Lower leg skin (tissue), 4 donors: ENCODE results near the gene PAK4. TPM values are rescaled to one million over a fixed set of nuclear protein-coding genes. Genes with fewer than 3 reads are reported as not detected.

Source experiments
- DNase-seq, 2 donors: peaks; one replicate each; pipeline ENCODE4 v3.0.0-alpha.2; 2019; ENCODE audit warnings: low spot score in 2 of 2
- H3K4me3 ChIP-seq: fragments of 200-600 bp; sonication (generic); 2 replicates; pipeline ENCODE4 v1.5.1; 2017; ENCODE audit warnings: mild to moderate bottlenecking, low read depth; ENCODE audit not compliant: poor library complexity, severe bottlenecking
- POLR2A ChIP-seq, 2 donors: fragments of 450-650 bp; IDR thresholded peaks; one replicate each; pipeline ENCODE4 v1.6.1; 2016 to 2017; ENCODE audit warnings: antibody characterized with exemption in 2 of 2, mild to moderate bottlenecking in 1 of 2, moderate library complexity in 1 of 2
- WGBS, 2 donors: methylation state at CpG; one replicate each; pipeline ENCODE4 v1.1.5; 2018; 5-methylcytosine and 5-hydroxymethylcytosine counted together
- intact Hi-C: fragments of 100-400 bp; cut with DNase I; formaldehyde crosslinking; loops from one replicate; pipeline ENCODE4 v1.15.0; 2023; ENCODE audit warnings: low total_unique reads
- total RNA-seq, 4 donors: library from RNA; depleted of rRNA; stranded (reverse); fragments of >200 nt; gene quantifications; one replicate each; pipeline ENCODE4 v1.1.0, GENCODE V29; 2016
- TF ChIP-seq, protein P1 (sequence below), 3 donors: fragments of 450-650 bp; IDR thresholded peaks; one replicate each; pipeline ENCODE4 v1.5.1; 2016; ENCODE audit warnings: antibody characterized with exemption in 3 of 3, mild to moderate bottlenecking in 3 of 3, moderate library complexity in 2 of 3

PAK4 gene
- total RNA-seq, 4 donors from 2014 or later, result 30.9 to 65.7 (median 40.1) TPM

GRCh38 chr19:39194832-39195542, 69.4 kb downstream of the PAK4 start:
- 44 to 46% methylated on average over 9 of the region's 9 CpGs for WGBS, 2 donors
- intact Hi-C loops, result no loop called here
- DNase-seq, result no peak
- no peak for TF ChIP-seq POLR2A (IDR thresholded peaks at IDR 0.05)
- TF ChIP-seq, protein P1, sequence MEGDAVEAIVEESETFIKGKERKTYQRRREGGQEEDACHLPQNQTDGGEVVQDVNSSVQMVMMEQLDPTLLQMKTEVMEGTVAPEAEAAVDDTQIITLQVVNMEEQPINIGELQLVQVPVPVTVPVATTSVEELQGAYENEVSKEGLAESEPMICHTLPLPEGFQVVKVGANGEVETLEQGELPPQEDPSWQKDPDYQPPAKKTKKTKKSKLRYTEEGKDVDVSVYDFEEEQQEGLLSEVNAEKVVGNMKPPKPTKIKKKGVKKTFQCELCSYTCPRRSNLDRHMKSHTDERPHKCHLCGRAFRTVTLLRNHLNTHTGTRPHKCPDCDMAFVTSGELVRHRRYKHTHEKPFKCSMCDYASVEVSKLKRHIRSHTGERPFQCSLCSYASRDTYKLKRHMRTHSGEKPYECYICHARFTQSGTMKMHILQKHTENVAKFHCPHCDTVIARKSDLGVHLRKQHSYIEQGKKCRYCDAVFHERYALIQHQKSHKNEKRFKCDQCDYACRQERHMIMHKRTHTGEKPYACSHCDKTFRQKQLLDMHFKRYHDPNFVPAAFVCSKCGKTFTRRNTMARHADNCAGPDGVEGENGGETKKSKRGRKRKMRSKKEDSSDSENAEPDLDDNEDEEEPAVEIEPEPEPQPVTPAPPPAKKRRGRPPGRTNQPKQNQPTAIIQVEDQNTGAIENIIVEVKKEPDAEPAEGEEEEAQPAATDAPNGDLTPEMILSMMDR (IDR thresholded peaks at IDR 0.05), result no peak
- no peak overlapping the region for H3K4me3 ChIP-seq

DNA sequence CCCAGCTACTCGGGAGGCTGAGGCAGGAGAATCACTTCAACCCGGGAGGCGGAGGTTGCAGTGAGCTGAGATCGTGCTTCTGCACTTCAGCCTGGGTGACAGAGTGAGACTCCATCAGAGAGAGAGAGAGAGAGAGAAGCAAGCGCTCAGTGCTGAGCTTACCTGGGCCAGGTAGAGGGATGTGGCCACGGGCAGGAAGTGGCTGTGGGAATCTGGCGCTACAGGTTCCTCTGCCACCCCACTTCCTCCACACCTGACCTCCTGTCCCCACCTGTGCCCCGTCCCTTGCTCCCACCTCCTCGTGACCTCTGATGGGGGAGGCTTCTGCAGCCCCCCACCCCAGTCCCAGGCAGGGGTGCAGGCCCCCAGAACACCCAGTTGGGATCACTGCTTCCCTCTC, 70.2 kb downstream of the PAK4 start:
- no peak for DNase-seq
- no peak overlapping the region for H3K4me3 ChIP-seq
- TF ChIP-seq POLR2A (IDR thresholded peaks at IDR 0.05), result no peak
- TF ChIP-seq, protein P1 (IDR thresholded peaks at IDR 0.05), result no peak
- WGBS, 2 donors, result 37 to 41% methylated on average over 9 of the region's 9 CpGs
- intact Hi-C loops, result no loop called here

DNA sequence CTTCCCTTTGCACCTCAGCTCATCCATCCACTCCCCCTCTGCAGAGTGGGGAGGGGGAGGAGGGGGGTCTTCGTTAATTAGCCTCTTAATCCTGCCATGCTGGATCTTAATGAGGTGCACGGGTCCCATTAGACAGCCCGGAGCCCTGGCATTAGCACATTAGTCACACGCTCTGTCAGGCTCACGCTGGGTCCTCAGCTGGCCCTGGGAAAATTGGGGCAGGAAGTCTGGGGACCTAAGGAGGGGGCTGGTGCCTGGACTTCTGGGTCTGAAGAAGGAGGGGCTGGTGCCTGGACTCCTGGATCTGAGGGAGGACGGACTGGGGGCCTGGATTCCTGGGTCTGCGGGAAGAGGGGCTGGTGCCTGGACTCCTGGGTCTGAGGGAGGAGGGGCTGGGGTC, 70.7 kb downstream of the PAK4 start:
- WGBS, 2 donors, result 28 to 47% methylated on average over 7 of the region's 7 CpGs
- no peak overlapping the region for H3K4me3 ChIP-seq
- TF ChIP-seq, protein P1 (IDR thresholded peaks at IDR 0.05), result no peak
- no peak for TF ChIP-seq POLR2A (IDR thresholded peaks at IDR 0.05)
- DNase-seq, result no peak
- intact Hi-C loops, result no loop called here

DNA sequence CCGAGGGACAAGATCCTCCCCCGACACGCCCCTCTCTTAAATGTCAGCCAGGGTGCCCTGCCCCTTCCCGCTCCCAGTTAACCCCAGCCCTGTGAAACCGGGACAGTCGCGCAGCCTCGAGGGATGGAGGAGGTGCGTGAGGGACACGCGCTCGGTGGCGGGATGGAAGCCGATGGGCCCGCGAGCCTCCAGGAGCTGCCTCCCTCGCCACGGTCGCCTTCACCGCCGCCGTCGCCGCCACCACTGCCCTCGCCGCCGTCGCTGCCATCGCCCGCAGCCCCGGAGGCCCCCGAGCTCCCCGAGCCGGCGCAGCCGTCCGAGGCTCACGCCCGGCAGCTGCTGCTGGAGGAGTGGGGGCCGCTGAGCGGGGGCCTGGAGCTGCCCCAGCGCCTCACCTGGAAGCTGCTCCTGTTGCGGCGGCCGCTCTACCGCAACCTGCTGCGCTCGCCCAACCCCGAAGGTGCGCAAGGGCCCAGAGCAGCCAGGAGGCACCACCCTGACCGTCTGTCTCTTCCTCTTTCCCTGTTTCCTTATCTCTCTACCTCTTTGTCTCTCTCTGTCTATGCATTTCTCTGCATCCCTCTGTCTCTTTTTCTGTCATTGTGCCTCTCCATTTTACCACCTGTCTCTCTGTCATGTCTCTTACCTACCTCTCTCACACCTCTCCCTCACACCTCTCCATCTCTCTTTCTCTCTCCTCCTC, 71.4 kb downstream of the PAK4 start, which contains the start of gene NCCRP1:
NCCRP1 (plus strand) TSS at position 105 of the 703 bp plus-strand sequence; CDS start at position 124, 19 bp downstream.
- TF ChIP-seq, protein P1 (IDR thresholded peaks at IDR 0.05), result no peak
- TF ChIP-seq POLR2A (IDR thresholded peaks at IDR 0.05), result no peak
- intact Hi-C loops, result no loop called here
- no peak within 1 kb of the TSS for H3K4me3 ChIP-seq
- WGBS, 2 donors, result 2 to 4% methylated on average over 31 to 37 of the region's 51 CpGs
- no peak for DNase-seq

DNA sequence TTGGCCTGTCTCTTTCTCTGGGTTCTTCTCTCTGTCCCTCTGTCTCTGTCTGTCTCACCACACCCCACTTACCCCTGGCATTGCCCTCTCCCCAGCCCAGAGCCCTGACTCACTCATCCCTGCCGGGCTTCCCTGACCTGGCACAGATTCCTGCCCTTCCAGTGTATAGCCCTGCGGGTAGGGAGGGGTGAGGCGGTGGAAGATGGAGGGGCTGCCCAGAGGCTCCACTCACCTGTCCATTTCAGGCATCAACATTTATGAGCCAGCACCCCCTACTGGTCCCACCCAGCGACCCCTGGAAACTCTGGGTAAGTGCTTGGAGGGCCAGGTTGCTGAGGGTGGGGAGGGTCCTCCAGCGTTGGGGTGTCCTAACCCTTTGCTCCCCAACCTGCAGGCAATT, 72.2 kb downstream of the PAK4 start:
- DNase-seq, result no peak

More for the DNA sequence above, 72.2 kb downstream of the PAK4 start:
- WGBS, 2 donors, result 38 to 49% methylated on average over 5 of the region's 5 CpGs
- no peak overlapping the region for H3K4me3 ChIP-seq
- intact Hi-C loops, result no loop called here
- TF ChIP-seq POLR2A (IDR thresholded peaks at IDR 0.05), result no peak
- TF ChIP-seq, protein P1 (IDR thresholded peaks at IDR 0.05), result no peak
